Tibial nerve (tissue), 4 donors: ENCODE results near the gene SERPIND1. TPM values are rescaled to one million over a fixed set of nuclear protein-coding genes. Genes with fewer than 3 reads are reported as not detected.
"Not testable (repeated sequence)": the region's sequence is repeated elsewhere in the genome, so short reads cannot be mapped to it uniquely, and the experiment has no call there.

Experiments
- DNase-seq, 2 donors: peaks; one replicate each; pipeline ENCODE4 v3.0.0-alpha.2; 2019; ENCODE audit warnings: low spot score in 2 of 2
- H3K27ac ChIP-seq, 4 donors: fragments of 200-600 bp; sonication (generic) in 3 of 4; one replicate each; pipeline ENCODE4 v1.5.1; 2017 to 2019; ENCODE audit warnings: mild to moderate bottlenecking in 1 of 4
- H3K27me3 ChIP-seq, 2 donors: fragments of 200-600 bp; sonication (generic) in 1 of 2; one replicate each; pipeline versions ENCODE4 v1.5.1 to v1.6.0; 2017 to 2019
- H3K36me3 ChIP-seq, 3 donors: fragments of 200-600 bp; sonication (generic); one replicate each; pipeline ENCODE4 v1.5.1; 2018 to 2019
- H3K4me1 ChIP-seq, 4 donors: fragments of 200-600 bp; sonication (generic) in 3 of 4; one replicate each; pipeline ENCODE4 v1.5.1; 2017 to 2019
- H3K4me3 ChIP-seq, 4 donors: fragments of 200-600 bp; sonication (generic) in 3 of 4; one replicate each; pipeline ENCODE4 v1.5.1; 2017 to 2019; ENCODE audit warnings: mild to moderate bottlenecking in 1 of 4, moderate library complexity in 1 of 4
- H3K9me3 ChIP-seq, 4 donors: fragments of 200-600 bp; sonication (generic) in 3 of 4; one replicate each; pipeline ENCODE4 v1.5.1; 2017 to 2019
- CTCF ChIP-seq, 5 experiments: fragments of 200-600 bp in 3 of 5; fragments of 450-650 bp in 2 of 5; sonication (generic) in 3 of 5; IDR thresholded peaks; one replicate each; pipeline ENCODE4 v1.5.1; 2016 to 2019; ENCODE audit warnings: antibody characterized with exemption in 5 of 5, mild to moderate bottlenecking in 3 of 5, moderate library complexity in 2 of 5
- EP300 ChIP-seq, 2 donors: sonication (generic); formaldehyde crosslinking; IDR thresholded peaks; one replicate each; pipeline ENCODE4 v1.6.1; 2017; ENCODE audit warnings: antibody characterized with exemption in 2 of 2, mild to moderate bottlenecking in 1 of 2
- POLR2A ChIP-seq, 2 donors: fragments of 450-650 bp; IDR thresholded peaks; one replicate each; pipeline ENCODE4 v1.6.1; 2017; ENCODE audit warnings: antibody characterized with exemption in 2 of 2, mild to moderate bottlenecking in 2 of 2, moderate library complexity in 2 of 2
- WGBS, 2 donors: methylation state at CpG; one replicate each; pipeline ENCODE4 v1.1.5; 2018; 5-methylcytosine and 5-hydroxymethylcytosine counted together
- total RNA-seq, 4 donors: library from RNA; depleted of rRNA; stranded (reverse); fragments of >200 nt; gene quantifications; one replicate each; pipeline ENCODE4 v1.1.0, GENCODE V29; 2016

SERPIND1 gene
- total RNA-seq, 4 donors from 2014 or later: 0.42 to 1.2 TPM; not detected in 2

GRCh38 chr22:20825624-20826023 lies 51.7 kb downstream of the SERPIND1 start:
- no peaks in the 10 kb centered on the region for H3K9me3 ChIP-seq
- 90 to 93% methylated on average over 6 of the region's 6 CpGs for WGBS, 2 donors
- TF ChIP-seq POLR2A (IDR thresholded peaks at IDR 0.05) (no peak), CTCF (IDR thresholded peaks at IDR 0.05) (no peak), EP300 (IDR thresholded peaks at IDR 0.05) (no peak)

GRCh38 chr22:20826373-20827152 lies 52.6 kb downstream of the SERPIND1 start:
- not testable (repeated sequence) for DNase-seq, H3K27ac ChIP-seq, H3K4me1 ChIP-seq, H3K4me3 ChIP-seq, H3K27me3 ChIP-seq, H3K9me3 ChIP-seq
- peaks cover 0 to 85% (median 0%) of the 10 kb centered on the region in 3 donors for H3K36me3 ChIP-seq
- 94 to 96% methylated on average over 5 of the region's 5 CpGs for WGBS, 2 donors

More at GRCh38 chr22:20825624-20826023, 51.7 kb downstream of the SERPIND1 start:
- Histone ChIP-seq H3K27me3 (no peaks in the 10 kb centered on the region), H3K27ac (no peak overlapping the region), H3K4me1 (no peaks in the 10 kb centered on the region), H3K4me3 (no peak overlapping the region), H3K36me3 (peaks cover 0 to 85% (median 0%) of the 10 kb centered on the region in 3 donors)
- no peak for DNase-seq

- DNase-seq: no peak
- H3K36me3 ChIP-seq: peaks cover 0 to 84% (median 0%) of the 10 kb centered on the region in 3 donors
- 94% methylated on average over 3 of the region's 3 CpGs for WGBS, 2 donors
Observed at GRCh38 chr22:20829491-20830134, 55.7 kb downstream of the SERPIND1 start.

GRCh38 chr22:20833225-20833665 lies 59.3 kb downstream of the SERPIND1 start:
- H3K36me3 ChIP-seq: peaks cover 0 to 56% (median 0%) of the 10 kb centered on the region in 3 donors

More at GRCh38 chr22:20829491-20830134, 55.7 kb downstream of the SERPIND1 start:
- TF ChIP-seq EP300 (IDR thresholded peaks at IDR 0.05): no peak
- TF ChIP-seq CTCF (IDR thresholded peaks at IDR 0.05): no peak
- TF ChIP-seq POLR2A (IDR thresholded peaks at IDR 0.05): no peak
- Histone ChIP-seq H3K4me1 (no peaks in the 10 kb centered on the region), H3K27ac (no peak overlapping the region), H3K9me3 (no peaks in the 10 kb centered on the region), H3K27me3 (no peaks in the 10 kb centered on the region), H3K4me3 (no peak overlapping the region)

GRCh38 chr22:20834206-20834605 lies 60.3 kb downstream of the SERPIND1 start:
- no peaks in the 10 kb centered on the region for H3K4me1 ChIP-seq
- no peaks in the 10 kb centered on the region for H3K9me3 ChIP-seq
- TF ChIP-seq POLR2A (IDR thresholded peaks at IDR 0.05) (no peak), CTCF (IDR thresholded peaks at IDR 0.05) (no peak), EP300 (IDR thresholded peaks at IDR 0.05) (no peak)
- H3K4me3 ChIP-seq: no peak overlapping the region
- H3K27me3 ChIP-seq: no peaks in the 10 kb centered on the region
- H3K27ac ChIP-seq: no peak overlapping the region
- DNase-seq: no peak
- WGBS, 2 donors: 90 to 94% methylated on average over 3 of the region's 3 CpGs
- peaks cover 0 to 46% (median 0%) of the 10 kb centered on the region in 3 donors for H3K36me3 ChIP-seq

More at GRCh38 chr22:20833225-20833665, 59.3 kb downstream of the SERPIND1 start:
- DNase-seq: no peak
- Histone ChIP-seq H3K9me3 (no peaks in the 10 kb centered on the region), H3K4me1 (no peaks in the 10 kb centered on the region), H3K27ac (no peak overlapping the region), H3K27me3 (no peaks in the 10 kb centered on the region), H3K4me3 (no peak overlapping the region)
- WGBS, 2 donors: 94 to 99% methylated on average over 6 of the region's 6 CpGs
- TF ChIP-seq POLR2A (IDR thresholded peaks at IDR 0.05) (no peak), CTCF (IDR thresholded peaks at IDR 0.05) (no peak), EP300 (IDR thresholded peaks at IDR 0.05) (no peak)
